A673 (cell line): Measurements from ENCODE around the gene CRACDL. TPM values are rescaled to one million over a fixed set of nuclear protein-coding genes. Genes with fewer than 3 reads are reported as not detected.

Experiments used
- BruUV-seq: library from RNA; stranded (reverse); fragments of 400-500 nt; replicated peaks from 2 replicates; lab custom pipeline; 2021; lab: Mats Ljungman, UMichigan
- CTCF ChIA-PET: fragments of 300-600 bp; sonication (Branson Sonifier 250); formaldehyde crosslinking; loops from one replicate; lab custom pipeline; 2022; ENCODE audit warnings: antibody characterized with exemption; lab: Charles Lee
- POLR2A ChIA-PET: fragments of 300-600 bp; sonication (Branson Sonifier 250); formaldehyde crosslinking; loops from one replicate; lab custom pipeline; 2022; ENCODE audit warnings: antibody characterized with exemption; ENCODE audit not compliant: low non-redundant PET; lab: Charles Lee
- DNase-seq: peaks from one replicate; pipeline ENCODE4 v3.0.0-alpha.2; 2015; ENCODE audit warnings: low spot score
- H3K27ac ChIP-seq: fragments of 200-600 bp; sonication (generic); 2 replicates; pipeline ENCODE4 v1.5.1; 2016; ENCODE audit warnings: mixed run types, low read depth, mild to moderate bottlenecking, mixed read lengths, antibody characterized with exemption, low read length; ENCODE audit not compliant: poor library complexity, severe bottlenecking
- H3K27me3 ChIP-seq: fragments of 200-600 bp; sonication (generic); replicated peaks from 2 replicates; pipeline ENCODE4 v1.6.1; 2017; ENCODE audit warnings: mixed run types, low read depth, mild to moderate bottlenecking, mixed read lengths, antibody characterized with exemption, low read length; ENCODE audit not compliant: insufficient read depth, poor library complexity
- H3K36me3 ChIP-seq: fragments of 200-600 bp; sonication (generic); 2 replicates; pipeline ENCODE4 v1.6.1; 2016; ENCODE audit warnings: mixed run types, mild to moderate bottlenecking, mixed read lengths, antibody characterized with exemption, low read length; ENCODE audit not compliant: insufficient read depth, poor library complexity, severe bottlenecking
- H3K4me1 ChIP-seq: fragments of 200-600 bp; sonication (generic); 2 replicates; pipeline ENCODE4 v1.6.1; 2017; ENCODE audit warnings: mixed run types, mild to moderate bottlenecking, mixed read lengths, antibody characterized with exemption, low read length; ENCODE audit not compliant: insufficient read depth, poor library complexity, severe bottlenecking
- H3K4me3 ChIP-seq: fragments of 200-600 bp; sonication (generic); 2 replicates; pipeline ENCODE4 v1.5.1; 2016; ENCODE audit warnings: low read depth, mixed run types, mild to moderate bottlenecking, mixed read lengths, low read length; ENCODE audit not compliant: poor library complexity, severe bottlenecking
- H3K9me3 ChIP-seq: fragments of 200-600 bp; sonication (generic); 2 replicates; pipeline ENCODE4 v1.6.1; 2016; ENCODE audit warnings: mixed run types, low read depth, mild to moderate bottlenecking, mixed read lengths, antibody characterized with exemption, low read length; ENCODE audit not compliant: poor library complexity, severe bottlenecking
- EZH2 ChIP-seq: fragments of 200-600 bp; sonication (generic); IDR thresholded peaks from 2 replicates; pipeline ENCODE4 v1.6.1; 2017; ENCODE audit warnings: borderline replicate concordance, low read depth, mild to moderate bottlenecking, mixed read lengths, antibody characterized with exemption, low read length; ENCODE audit not compliant: poor library complexity, severe bottlenecking
- intact Hi-C: fragments of 100-400 bp; cut with micrococcal nuclease; formaldehyde crosslinking; loops from one replicate; pipeline ENCODE4 v1.10.0; 2022; ENCODE audit not compliant: unreplicated experiment
- total RNA-seq: library from RNA; stranded (reverse); gene quantifications from 2 replicates; pipeline ENCODE4 v1.2.3, GENCODE V29; 2021
- TF ChIP-seq, protein P1 (sequence below): fragments of 300-800, 200-600 bp; sonication (generic); conservative IDR thresholded peaks from 2 replicates; pipeline ENCODE4 v1.5.1; 2017; ENCODE audit warnings: low read depth, mild to moderate bottlenecking, antibody characterized with exemption, low read length, moderate library complexity, mixed read lengths

The CRACDL gene
- total RNA-seq, 1 experiment from 2014 or later: not detected

DNA sequence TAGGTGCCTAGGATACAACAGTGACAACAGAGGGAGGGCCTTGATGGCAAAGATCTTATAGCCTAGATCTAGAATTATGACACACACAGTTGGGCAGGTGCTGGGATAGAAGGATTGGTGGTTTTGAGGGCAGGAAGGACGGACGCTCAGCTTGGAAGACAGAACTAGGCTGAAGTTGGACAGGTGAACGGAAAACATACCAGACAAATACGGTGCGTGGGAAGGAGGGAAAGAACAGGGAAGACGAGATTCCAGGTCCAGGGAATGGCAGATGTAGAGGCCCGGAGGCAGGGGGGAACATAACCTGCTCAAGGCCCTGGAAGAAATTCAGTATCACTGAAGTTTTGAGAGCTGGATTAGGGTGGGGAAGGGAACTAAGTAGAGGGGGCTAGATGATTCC, 40.8 kb downstream of the CRACDL start:
- H3K4me1 ChIP-seq: no peaks in the 10 kb centered on the region
- CTCF ChIA-PET: interaction anchor here (0.6 kb wide), 1 partner anchor 446 kb away, joined by 7 read pairs; no protein-coding TSS in a partner anchor
- DNase-seq: no peak
- no TSS peak for BruUV-seq
- H3K4me3 ChIP-seq: no peak overlapping the region
- H3K27ac ChIP-seq: no peak overlapping the region
- no peaks in the 10 kb centered on the region for H3K27me3 ChIP-seq
- no peaks in the 10 kb centered on the region for H3K36me3 ChIP-seq
- POLR2A ChIA-PET: no interaction called here
- no peaks in the 10 kb centered on the region for H3K9me3 ChIP-seq
- intact Hi-C loops: no loop called here
- no peak for TF ChIP-seq EZH2
- TF ChIP-seq, protein P1, sequence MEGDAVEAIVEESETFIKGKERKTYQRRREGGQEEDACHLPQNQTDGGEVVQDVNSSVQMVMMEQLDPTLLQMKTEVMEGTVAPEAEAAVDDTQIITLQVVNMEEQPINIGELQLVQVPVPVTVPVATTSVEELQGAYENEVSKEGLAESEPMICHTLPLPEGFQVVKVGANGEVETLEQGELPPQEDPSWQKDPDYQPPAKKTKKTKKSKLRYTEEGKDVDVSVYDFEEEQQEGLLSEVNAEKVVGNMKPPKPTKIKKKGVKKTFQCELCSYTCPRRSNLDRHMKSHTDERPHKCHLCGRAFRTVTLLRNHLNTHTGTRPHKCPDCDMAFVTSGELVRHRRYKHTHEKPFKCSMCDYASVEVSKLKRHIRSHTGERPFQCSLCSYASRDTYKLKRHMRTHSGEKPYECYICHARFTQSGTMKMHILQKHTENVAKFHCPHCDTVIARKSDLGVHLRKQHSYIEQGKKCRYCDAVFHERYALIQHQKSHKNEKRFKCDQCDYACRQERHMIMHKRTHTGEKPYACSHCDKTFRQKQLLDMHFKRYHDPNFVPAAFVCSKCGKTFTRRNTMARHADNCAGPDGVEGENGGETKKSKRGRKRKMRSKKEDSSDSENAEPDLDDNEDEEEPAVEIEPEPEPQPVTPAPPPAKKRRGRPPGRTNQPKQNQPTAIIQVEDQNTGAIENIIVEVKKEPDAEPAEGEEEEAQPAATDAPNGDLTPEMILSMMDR: no peak

DNA sequence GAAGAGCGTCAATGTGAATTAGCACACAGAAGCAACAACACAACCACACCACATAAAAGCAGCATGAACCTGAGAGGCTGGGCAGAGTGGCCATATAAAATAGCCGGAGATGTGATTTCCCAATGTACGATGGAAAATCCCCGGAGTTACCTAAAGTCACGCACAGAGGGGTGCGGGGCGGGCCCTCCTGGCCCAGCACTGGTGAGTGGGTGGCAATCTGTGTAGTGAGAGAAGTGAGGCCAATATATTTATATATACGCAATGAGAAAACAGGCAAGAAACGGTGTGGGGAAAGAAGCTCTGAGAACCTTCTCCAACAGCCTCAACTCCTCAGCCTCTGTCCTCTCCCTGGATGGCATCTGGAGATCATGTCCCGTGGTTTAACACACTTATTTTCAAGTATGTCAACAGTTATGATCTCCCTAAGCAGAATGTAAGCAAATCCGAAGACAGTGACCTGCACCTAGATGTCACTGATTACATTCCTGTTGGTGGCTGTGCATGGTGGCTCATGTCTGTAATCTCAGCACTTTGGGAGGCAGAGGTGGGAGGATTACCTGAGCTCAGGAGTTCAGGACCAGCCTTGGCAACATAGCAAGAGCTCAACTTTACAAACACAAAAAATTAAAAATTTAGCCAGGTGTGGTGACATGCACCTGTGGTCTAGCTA, 41.6 kb downstream of the CRACDL start:
- Histone ChIP-seq H3K9me3 (no peaks in the 10 kb centered on the region), H3K27me3 (no peaks in the 10 kb centered on the region), H3K36me3 (no peaks in the 10 kb centered on the region), H3K27ac (no peak overlapping the region), H3K4me3 (no peak overlapping the region), H3K4me1 (no peaks in the 10 kb centered on the region)
- ChIA-PET CTCF (interaction anchor here (0.6 kb wide), 1 partner anchor 446 kb away, joined by 7 read pairs; no protein-coding TSS in a partner anchor), POLR2A (no interaction called here)
- TF ChIP-seq EZH2: no peak
- TF ChIP-seq, protein P1: no peak
- DNase-seq: no peak
- BruUV-seq: no TSS peak
- intact Hi-C loops: no loop called here

DNA sequence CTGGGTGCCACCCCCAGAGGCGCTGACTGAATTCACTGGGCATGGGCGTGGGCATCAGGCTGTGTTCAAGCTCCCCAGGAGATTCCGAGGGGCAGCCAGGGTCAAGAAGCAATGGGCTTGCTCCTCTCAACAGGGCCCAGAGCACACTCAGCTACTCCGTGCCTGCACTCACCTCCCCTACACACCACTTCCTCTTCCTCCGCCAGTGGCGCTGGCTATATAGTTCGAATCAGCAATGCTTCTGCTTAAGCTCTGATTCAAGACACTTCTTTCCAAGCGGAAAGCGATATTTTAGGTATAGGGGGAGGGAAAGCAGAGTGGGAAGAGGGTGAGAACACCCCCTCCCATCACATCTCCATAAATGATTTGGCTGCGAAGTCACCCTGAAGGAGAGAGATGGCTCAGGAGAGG, 42.1 kb downstream of the CRACDL start:
- CTCF ChIA-PET: no interaction called here

More for the DNA sequence above, 42.1 kb downstream of the CRACDL start:
- intact Hi-C loops: no loop called here
- no peak for TF ChIP-seq EZH2
- TF ChIP-seq, protein P1: no peak
- no TSS peak for BruUV-seq
- Histone ChIP-seq H3K4me3 (no peak overlapping the region), H3K9me3 (no peaks in the 10 kb centered on the region), H3K4me1 (no peaks in the 10 kb centered on the region), H3K27me3 (no peaks in the 10 kb centered on the region), H3K27ac (no peak overlapping the region), H3K36me3 (no peaks in the 10 kb centered on the region)
- no peak for DNase-seq
- POLR2A ChIA-PET: no interaction called here
